Neural progenitor cell (in vitro differentiated cells): ENCODE data around the gene AIPL1. TPM values are rescaled to one million over a fixed set of nuclear protein-coding genes. Genes with fewer than 3 reads are reported as not detected.

ENCODE experiments used
- DNase-seq: peaks from one replicate; pipeline ENCODE4 v3.0.0-alpha.2; 2016; ENCODE audit warnings: low spot score
- H2AFZ ChIP-seq: fragments of 200-600 bp; sonication (generic); replicated peaks from 2 replicates; pipeline ENCODE4 v1.6.1; 2016; ENCODE audit warnings: antibody characterized with exemption
- H3F3A ChIP-seq: fragments of 200-600 bp; sonication (generic); 2 replicates; pipeline ENCODE4 v1.6.1; 2016; ENCODE audit warnings: antibody characterized with exemption, low read depth
- H3K27ac ChIP-seq: fragments of 200-600 bp; sonication (generic); 2 replicates; pipeline ENCODE4 v1.5.1; 2016; ENCODE audit warnings: mild to moderate bottlenecking
- H3K27me3 ChIP-seq: fragments of 200-600 bp; sonication (generic); 2 replicates; pipeline ENCODE4 v1.6.1; 2016; ENCODE audit warnings: mild to moderate bottlenecking, moderate library complexity
- H3K36me3 ChIP-seq: fragments of 200-600 bp; sonication (generic); 2 replicates; pipeline ENCODE4 v1.5.1; 2016
- H3K4me1 ChIP-seq: fragments of 200-600 bp; sonication (generic); 2 replicates; pipeline ENCODE4 v1.6.1; 2016; ENCODE audit warnings: mixed run types
- H3K4me2 ChIP-seq: fragments of 200-600 bp; sonication (generic); 2 replicates; pipeline ENCODE4 v1.6.1; 2016
- H3K4me3 ChIP-seq: fragments of 200-600 bp; sonication (generic); 2 replicates; pipeline ENCODE4 v1.5.1; 2016
- H3K79me2 ChIP-seq: fragments of 200-600 bp; sonication (generic); 2 replicates; pipeline ENCODE4 v1.6.1; 2016; ENCODE audit warnings: low read depth
- H3K9ac ChIP-seq: fragments of 200-600 bp; sonication (generic); 2 replicates; pipeline ENCODE4 v1.6.1; 2016
- H3K9me3 ChIP-seq: fragments of 200-600 bp; sonication (generic); 2 replicates; pipeline ENCODE4 v1.5.1; 2016; ENCODE audit warnings: low read depth
- H4K20me1 ChIP-seq: fragments of 200-600 bp; sonication (generic); 2 replicates; pipeline ENCODE4 v1.6.1; 2016; ENCODE audit warnings: low read depth
- H3K27ac Mint-ChIP-seq: 3 replicates; pipeline ENCODE4 v1.8.0; 2021; ENCODE audit warnings: mixed read lengths
- H3K27me3 Mint-ChIP-seq: 2 replicates; pipeline ENCODE4 v1.8.0; 2022; ENCODE audit warnings: low read depth, mild to moderate bottlenecking, inconsistent platforms, moderate library complexity, mixed read lengths; ENCODE audit not compliant: insufficient read depth
- H3K36me3 Mint-ChIP-seq: 3 replicates; pipeline ENCODE4 v1.8.0; 2021; ENCODE audit warnings: mixed read lengths
- H3K4me1 Mint-ChIP-seq: 3 replicates; pipeline ENCODE4 v1.8.0; 2021; ENCODE audit warnings: mixed read lengths
- H3K4me3 Mint-ChIP-seq: 3 replicates; pipeline ENCODE4 v1.8.0; 2021; ENCODE audit warnings: mild to moderate bottlenecking, moderate library complexity, mixed read lengths
- H3K9me3 Mint-ChIP-seq: 3 replicates; pipeline ENCODE4 v1.8.0; 2020; ENCODE audit warnings: mixed read lengths
- CTCF ChIP-seq: fragments of 200-600 bp; sonication (generic); IDR thresholded peaks from 2 replicates; pipeline ENCODE4 v1.5.1; 2017; ENCODE audit warnings: antibody characterized with exemption, mild to moderate bottlenecking
- EZH2 ChIP-seq: fragments of 200-600 bp; sonication (generic); IDR thresholded peaks from 2 replicates; pipeline ENCODE4 v1.6.1; 2017; ENCODE audit warnings: antibody characterized with exemption, mild to moderate bottlenecking, moderate library complexity
- EZH2phosphoT487 ChIP-seq: fragments of 200-600 bp; sonication (generic); IDR thresholded peaks from 2 replicates; pipeline ENCODE4 v1.6.1; 2017; ENCODE audit warnings: antibody characterized with exemption
- total RNA-seq: library from RNA; depleted of rRNA; stranded (reverse); fragments of >200 nt; gene quantifications from 2 replicates; pipeline ENCODE4 v1.2.3, GENCODE V29; 2015; ENCODE audit warnings: low replicate concordance

Gene AIPL1
- total RNA-seq, 1 donor from 2014 or later, result 0.37 TPM

- Mint-ChIP-seq H3K9me3 (peaks cover 12% of the 10 kb centered on the region), H3K27me3 (peaks cover 9% of the 10 kb centered on the region), H3K36me3 (peaks cover 7% of the 10 kb centered on the region), H3K4me3 (peak overlapping the region; percentile 81), H3K4me1 (peaks cover 39% of the 10 kb centered on the region), H3K27ac (peak overlapping the region; percentile 94)
- H2AFZ ChIP-seq, result peak overlapping the region; percentile 82
- no peaks in the 10 kb centered on the region for H3K9me3 ChIP-seq
- peaks cover 28% of the 10 kb centered on the region for H3F3A ChIP-seq
- H3K4me3 ChIP-seq, result peak overlapping the region; percentile 34
- H3K4me1 ChIP-seq, result peaks cover 26% of the 10 kb centered on the region
- no peaks in the 10 kb centered on the region for H3K36me3 ChIP-seq
- H3K9ac ChIP-seq, result no peak overlapping the region
- no peaks in the 10 kb centered on the region for H3K27me3 ChIP-seq
- peak; percentile 67 for DNase-seq
- no peak overlapping the region for H3K27ac ChIP-seq
- peak overlapping the region; percentile 78 for H3K4me2 ChIP-seq
- TF ChIP-seq EZH2phosphoT487, result no peak
- TF ChIP-seq CTCF, result no peak
- no peak for TF ChIP-seq EZH2
- H4K20me1 ChIP-seq, result no peaks in the 10 kb centered on the region
- no peaks in the 10 kb centered on the region for H3K79me2 ChIP-seq
These were observed 60.1 kb downstream of the AIPL1 start for GRCh38 chr17:6374761-6375312.

- Mint-ChIP-seq H3K27me3 (peaks cover 8% of the 10 kb centered on the region), H3K27ac (peak overlapping the region; percentile 94), H3K36me3 (peaks cover 7% of the 10 kb centered on the region), H3K4me3 (peak overlapping the region; percentile 81), H3K4me1 (peaks cover 39% of the 10 kb centered on the region), H3K9me3 (peaks cover 9% of the 10 kb centered on the region)
- no peaks in the 10 kb centered on the region for H4K20me1 ChIP-seq
- H3K9me3 ChIP-seq, result no peaks in the 10 kb centered on the region
- no peak overlapping the region for H3K27ac ChIP-seq
- H2AFZ ChIP-seq, result peak overlapping the region; percentile 82
- no peak for TF ChIP-seq EZH2phosphoT487
- no peak for TF ChIP-seq EZH2
- TF ChIP-seq CTCF, result no peak
- peak overlapping the region; percentile 78 for H3K4me2 ChIP-seq
- peaks cover 28% of the 10 kb centered on the region for H3F3A ChIP-seq
- H3K4me1 ChIP-seq, result peaks cover 26% of the 10 kb centered on the region
- H3K79me2 ChIP-seq, result no peaks in the 10 kb centered on the region
- no peak overlapping the region for H3K9ac ChIP-seq
- peak overlapping the region; percentile 34 for H3K4me3 ChIP-seq
- peak; percentile 18 for DNase-seq
- H3K36me3 ChIP-seq, result no peaks in the 10 kb centered on the region
- no peaks in the 10 kb centered on the region for H3K27me3 ChIP-seq
These were observed 60.6 kb downstream of the AIPL1 start for GRCh38 chr17:6374271-6374691.

Other genes starting within 250 kb of the AIPL1 start
- gene PIMREG, start 9.3 kb upstream of the AIPL1 start, total RNA-seq, result 71.3 and 151 TPM in 2 replicates
- gene PITPNM3, start 121.4 kb upstream of the AIPL1 start, total RNA-seq, result 2.8 and 5.0 TPM in 2 replicates
- gene KIAA0753, start 205.6 kb upstream of the AIPL1 start, total RNA-seq, result 24.1 and 30.8 TPM in 2 replicates
- gene TXNDC17, start 205.9 kb upstream of the AIPL1 start, total RNA-seq, result 175 and 214 TPM in 2 replicates
- 7.3 and 35.7 TPM in 2 replicates for gene MED31, start 216.5 kb upstream of the AIPL1 start, total RNA-seq
- 3.8 and 3.9 TPM in 2 replicates for gene C17orf100, start 216.6 kb upstream of the AIPL1 start, total RNA-seq